ENCODE results near the gene DMRT1.

The DMRT1 gene

GRCh38 chr9:972501-973294, 131.2 kb downstream of the DMRT1 start:
- TF ChIP-seq FOXP2 (optimal IDR thresholded peaks at IDR 0.05; ENCODE audit: borderline replicate concordance, extremely low read depth, extremely low read length, insufficient read depth) (no peak), SIN3A (IDR thresholded peaks at IDR 0.05; ENCODE audit: borderline replicate concordance, insufficient read depth, low read length) (no peak)

- TF ChIP-seq TAF1 (IDR thresholded peaks at IDR 0.05; ENCODE audit: borderline replicate concordance, insufficient read depth, low read length): no peak
- no peak for TF ChIP-seq SIN3A (IDR thresholded peaks at IDR 0.05; ENCODE audit: borderline replicate concordance, insufficient read depth, low read length)
- TF ChIP-seq REST (IDR thresholded peaks at IDR 0.05; ENCODE audit: insufficient read depth in 1 of 2, low read depth in 2 of 2, low read length in 2 of 2): no peak
- no peak for TF ChIP-seq FOXP2 (optimal IDR thresholded peaks at IDR 0.05; ENCODE audit: borderline replicate concordance, extremely low read depth, extremely low read length, insufficient read depth)
- no peak for TF ChIP-seq POLR2AphosphoS5 (IDR thresholded peaks at IDR 0.05; ENCODE audit: low read depth, low read length)
Measured at GRCh38 chr9:973295-973834, 131.9 kb downstream of the DMRT1 start.

GRCh38 chr9:974031-974995, 132.8 kb downstream of the DMRT1 start:
- TF ChIP-seq POLR2AphosphoS5 (IDR thresholded peaks at IDR 0.05; ENCODE audit: low read depth, low read length) (no peak), SIN3A (IDR thresholded peaks at IDR 0.05; ENCODE audit: borderline replicate concordance, insufficient read depth, low read length) (no peak), REST (IDR thresholded peaks at IDR 0.05; ENCODE audit: insufficient read depth in 1 of 2, low read depth in 2 of 2, low read length in 2 of 2) (no peak), TAF1 (IDR thresholded peaks at IDR 0.05; ENCODE audit: borderline replicate concordance, insufficient read depth, low read length) (no peak), FOXP2 (optimal IDR thresholded peaks at IDR 0.05; ENCODE audit: borderline replicate concordance, extremely low read depth, extremely low read length, insufficient read depth) (no peak)

GRCh38 chr9:974996-975739, 133.7 kb downstream of the DMRT1 start:
- no peak for TF ChIP-seq TAF1 (IDR thresholded peaks at IDR 0.05; ENCODE audit: borderline replicate concordance, insufficient read depth, low read length)
- no peak for TF ChIP-seq POLR2AphosphoS5 (IDR thresholded peaks at IDR 0.05; ENCODE audit: low read depth, low read length)
- TF ChIP-seq SIN3A (IDR thresholded peaks at IDR 0.05; ENCODE audit: borderline replicate concordance, insufficient read depth, low read length): no peak
- TF ChIP-seq REST (IDR thresholded peaks at IDR 0.05; ENCODE audit: insufficient read depth in 1 of 2, low read depth in 2 of 2, low read length in 2 of 2): no peak
- no peak for TF ChIP-seq FOXP2 (optimal IDR thresholded peaks at IDR 0.05; ENCODE audit: borderline replicate concordance, extremely low read depth, extremely low read length, insufficient read depth)

Measured in PFSK-1 (cell line).